GM12872 (cell line): ENCODE measurements around the gene TUBB4B.
A peak's percentile ranks its signal among the peaks of the same experiment; 100 is the strongest.

Source experiments
- TF ChIP-seq, protein P1 (sequence below): IDR thresholded peaks from 3 replicates; pipeline ENCODE4 v1.5.1; 2011; ENCODE audit warnings: low read depth, mild to moderate bottlenecking, low read length, moderate library complexity; ENCODE audit not compliant: insufficient read depth

TUBB4B gene

DNA sequence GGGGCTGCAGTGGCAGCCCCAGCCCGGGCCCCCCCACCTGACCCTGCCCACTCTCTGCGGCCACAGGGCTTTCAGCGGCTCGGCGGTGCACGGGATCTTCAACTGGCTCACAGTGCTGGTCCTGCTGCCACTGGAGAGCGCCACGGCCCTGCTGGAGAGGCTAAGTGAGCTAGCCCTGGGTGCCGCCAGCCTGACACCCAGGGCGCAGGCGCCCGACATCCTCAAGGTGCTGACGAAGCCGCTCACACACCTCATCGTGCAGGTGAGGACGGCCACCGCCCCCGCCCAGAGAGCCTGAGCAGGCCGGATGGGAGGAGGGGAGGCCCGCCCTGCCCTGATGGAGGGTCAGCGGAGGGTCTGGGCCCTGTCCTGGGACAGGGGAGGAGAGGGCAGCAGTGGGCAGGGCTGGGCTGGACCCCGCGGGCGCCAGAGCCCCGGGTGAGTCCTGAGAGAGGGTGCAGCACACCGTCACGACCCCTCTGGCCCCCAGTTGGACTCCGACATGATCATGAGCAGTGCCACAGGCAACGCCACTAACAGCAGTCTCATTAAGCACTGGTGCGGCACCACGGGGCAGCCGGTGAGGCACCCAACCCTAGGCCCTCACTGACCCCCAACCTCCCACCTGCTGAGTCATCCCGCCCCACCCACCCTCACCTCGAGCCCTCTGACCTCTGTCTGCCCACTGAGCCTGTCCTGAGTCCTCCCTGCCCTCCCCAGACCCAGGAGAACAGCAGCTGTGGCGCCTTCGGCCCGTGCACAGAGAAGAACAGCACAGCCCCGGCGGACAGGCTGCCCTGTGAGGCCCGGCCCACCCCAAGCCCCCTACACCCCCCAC, 7.7 kb upstream of the TUBB4B start:
- TF ChIP-seq, protein P1, sequence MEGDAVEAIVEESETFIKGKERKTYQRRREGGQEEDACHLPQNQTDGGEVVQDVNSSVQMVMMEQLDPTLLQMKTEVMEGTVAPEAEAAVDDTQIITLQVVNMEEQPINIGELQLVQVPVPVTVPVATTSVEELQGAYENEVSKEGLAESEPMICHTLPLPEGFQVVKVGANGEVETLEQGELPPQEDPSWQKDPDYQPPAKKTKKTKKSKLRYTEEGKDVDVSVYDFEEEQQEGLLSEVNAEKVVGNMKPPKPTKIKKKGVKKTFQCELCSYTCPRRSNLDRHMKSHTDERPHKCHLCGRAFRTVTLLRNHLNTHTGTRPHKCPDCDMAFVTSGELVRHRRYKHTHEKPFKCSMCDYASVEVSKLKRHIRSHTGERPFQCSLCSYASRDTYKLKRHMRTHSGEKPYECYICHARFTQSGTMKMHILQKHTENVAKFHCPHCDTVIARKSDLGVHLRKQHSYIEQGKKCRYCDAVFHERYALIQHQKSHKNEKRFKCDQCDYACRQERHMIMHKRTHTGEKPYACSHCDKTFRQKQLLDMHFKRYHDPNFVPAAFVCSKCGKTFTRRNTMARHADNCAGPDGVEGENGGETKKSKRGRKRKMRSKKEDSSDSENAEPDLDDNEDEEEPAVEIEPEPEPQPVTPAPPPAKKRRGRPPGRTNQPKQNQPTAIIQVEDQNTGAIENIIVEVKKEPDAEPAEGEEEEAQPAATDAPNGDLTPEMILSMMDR, result no peak

DNA sequence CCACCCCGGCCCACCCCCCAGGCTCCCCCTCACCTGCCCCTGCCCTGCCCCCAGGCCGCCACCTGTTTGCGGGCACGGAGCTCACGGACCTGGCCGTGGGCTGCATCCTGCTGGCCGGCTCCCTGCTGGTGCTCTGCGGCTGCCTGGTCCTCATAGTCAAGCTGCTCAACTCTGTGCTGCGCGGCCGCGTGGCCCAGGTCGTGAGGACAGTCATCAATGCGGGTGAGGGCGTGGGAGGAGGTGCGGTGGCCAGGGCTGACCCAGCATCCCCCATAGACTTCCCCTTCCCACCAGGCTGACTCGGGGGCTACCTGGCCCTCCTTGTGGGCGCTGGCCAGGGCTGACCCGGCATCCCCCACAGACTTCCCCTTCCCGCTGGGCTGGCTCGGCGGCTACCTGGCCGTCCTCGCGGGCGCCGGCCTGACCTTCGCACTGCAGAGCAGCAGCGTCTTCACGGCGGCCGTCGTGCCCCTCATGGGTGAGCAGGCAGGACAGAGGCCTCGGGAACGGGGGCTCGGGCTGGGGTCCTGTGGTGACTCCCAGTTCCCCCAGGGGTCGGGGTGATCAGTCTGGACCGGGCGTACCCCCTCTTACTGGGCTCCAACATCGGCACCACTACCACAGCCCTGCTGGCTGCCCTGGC, 6.9 kb upstream of the TUBB4B start:
- TF ChIP-seq, protein P1, result no peak

DNA sequence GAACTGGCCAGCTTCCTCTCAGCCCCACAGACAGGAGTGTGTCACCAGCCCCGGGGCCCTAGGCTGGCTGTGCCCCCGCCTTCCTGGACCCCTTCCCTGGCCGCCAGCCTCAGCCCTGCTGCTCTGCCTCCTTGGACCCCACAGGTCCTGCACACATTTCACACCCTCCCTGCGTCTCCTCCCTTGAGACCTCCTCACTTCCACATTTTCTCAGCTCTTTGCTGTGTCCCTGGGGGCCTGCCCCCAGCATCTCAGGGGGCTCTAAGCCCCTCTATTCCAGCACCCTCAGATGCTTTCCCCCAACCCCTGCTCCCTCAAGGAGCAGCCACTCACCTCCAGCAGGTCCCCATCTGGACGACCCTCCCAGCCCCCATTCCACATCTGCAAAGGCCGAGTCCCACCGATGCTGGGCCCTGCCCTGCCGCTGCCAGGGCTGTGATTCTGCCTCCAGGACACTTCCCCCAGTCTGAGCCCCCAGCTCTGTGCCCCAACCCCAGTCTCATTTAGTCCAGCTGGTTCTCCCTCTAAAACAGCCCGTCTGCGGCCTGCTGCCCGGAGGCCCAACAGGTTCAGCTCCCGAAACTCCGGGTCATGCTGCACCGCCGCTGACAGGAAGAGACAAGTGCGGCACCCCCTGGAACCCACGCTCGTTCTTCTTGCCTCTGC, 6.2 kb upstream of the TUBB4B start:
- TF ChIP-seq, protein P1, result no peak

DNA sequence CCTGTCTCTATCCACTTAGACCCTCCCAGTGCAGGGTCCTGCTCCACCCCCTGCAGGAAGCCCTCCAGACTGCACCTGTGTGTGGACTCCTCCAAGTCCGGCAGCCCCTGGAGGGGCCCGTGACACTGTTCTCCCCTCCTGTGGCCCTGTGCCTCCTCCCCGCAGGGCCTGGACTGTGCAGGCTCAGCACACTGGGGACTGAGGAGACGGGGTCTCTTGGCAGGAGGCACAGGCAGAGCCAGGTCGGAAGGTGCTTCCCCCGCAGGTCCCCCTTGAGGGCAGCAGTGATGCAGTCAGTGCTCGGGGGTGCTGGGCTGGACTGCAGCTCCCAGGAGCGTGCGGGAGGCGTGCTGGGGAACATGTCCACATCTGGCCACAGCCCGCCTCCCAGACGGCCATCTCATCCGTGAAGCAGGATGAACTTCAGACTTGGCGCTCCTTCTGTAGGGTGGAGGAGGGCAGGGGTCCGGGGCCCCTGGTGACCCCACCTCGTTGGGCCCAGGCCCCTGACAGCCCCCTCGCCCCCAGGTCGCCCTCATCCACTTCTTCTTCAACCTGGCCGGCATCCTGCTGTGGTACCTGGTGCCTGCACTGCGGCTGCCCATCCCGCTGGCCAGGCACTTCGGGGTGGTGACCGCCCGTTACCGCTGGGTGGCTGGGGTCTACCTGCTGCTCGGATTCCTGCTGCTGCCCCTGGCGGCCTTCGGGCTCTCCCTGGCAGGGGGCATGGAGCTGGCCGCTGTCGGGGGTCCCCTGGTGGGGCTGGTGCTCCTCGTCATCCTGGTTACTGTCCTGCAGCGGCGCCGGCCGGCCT, 5.5 kb upstream of the TUBB4B start:
- TF ChIP-seq, protein P1, result peak; percentile 46; the same call in 2 of the 3 replicates

DNA sequence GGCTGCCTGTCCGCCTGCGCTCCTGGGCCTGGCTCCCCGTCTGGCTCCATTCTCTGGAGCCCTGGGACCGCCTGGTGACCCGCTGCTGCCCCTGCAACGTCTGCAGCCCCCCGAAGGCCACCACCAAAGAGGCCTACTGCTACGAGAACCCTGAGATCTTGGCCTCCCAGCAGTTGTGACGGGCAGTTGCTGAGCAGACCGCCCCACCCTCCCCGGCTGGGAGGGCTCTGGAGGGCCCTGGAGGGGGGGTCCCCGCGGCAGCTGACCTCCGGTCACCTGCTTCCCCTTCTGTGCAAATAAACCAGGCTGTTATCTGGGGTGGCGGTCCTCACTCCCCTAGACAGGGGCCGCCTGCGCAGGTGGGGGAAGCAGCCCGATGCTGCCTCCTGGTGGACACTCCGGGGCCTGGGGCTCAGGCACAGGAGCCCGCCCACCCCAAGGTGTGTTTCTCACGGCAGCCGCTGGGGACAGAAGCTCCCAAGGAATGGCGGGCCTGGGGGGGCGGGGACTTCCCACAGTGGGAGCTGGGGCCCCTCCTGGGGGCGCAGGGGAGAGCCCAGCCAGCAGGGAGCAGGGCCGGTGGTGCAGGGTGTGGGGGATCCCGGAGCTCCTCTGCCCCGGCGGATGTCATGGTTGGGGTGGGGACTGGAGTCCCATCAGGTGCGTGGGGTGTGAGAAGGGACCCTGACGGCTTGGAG, 4.7 kb upstream of the TUBB4B start:
- TF ChIP-seq, protein P1, result peak; percentile 93

DNA sequence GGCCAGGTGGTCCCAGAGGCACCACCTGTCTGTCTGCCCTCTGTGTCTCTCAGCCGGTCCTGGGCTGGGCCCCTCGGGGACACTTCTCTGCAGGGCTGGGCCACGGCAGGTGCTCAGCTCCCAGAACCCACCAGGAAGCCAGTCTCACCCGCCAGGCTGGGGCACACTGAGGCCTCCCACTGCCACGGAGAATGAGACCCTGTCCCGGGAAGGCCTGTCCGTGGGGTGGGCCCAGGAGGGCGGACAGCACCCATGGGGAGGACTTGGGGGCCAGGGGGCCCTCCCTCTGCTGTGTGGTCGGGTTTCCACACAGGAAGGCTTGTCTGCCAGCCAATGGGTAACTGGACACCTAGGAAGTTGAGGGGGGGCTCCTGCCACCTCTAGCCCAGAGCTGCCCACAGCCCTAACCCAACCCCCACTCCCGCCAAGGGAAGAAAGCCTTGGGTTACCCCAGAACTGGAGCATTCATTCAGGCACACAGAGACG, 4.1 kb upstream of the TUBB4B start:
- TF ChIP-seq, protein P1, result no peak
